CD8-positive, alpha-beta memory T cell (primary cell): Measurements from ENCODE around the gene TNPO3. TPM values are rescaled to one million over a fixed set of nuclear protein-coding genes. Genes with fewer than 3 reads are reported as not detected.
"Not testable (repeated sequence)": the region's sequence is repeated elsewhere in the genome, so short reads cannot be mapped to it uniquely, and the experiment has no call there.

Experiments
- CTCF ChIA-PET: fragments of 350-600 bp; sonication (Branson Sonifier 250); formaldehyde crosslinking; loops from one replicate; lab custom pipeline; 2021; ENCODE audit warnings: antibody characterized with exemption; lab: Charles Lee
- POLR2A ChIA-PET: fragments of 350-600 bp; sonication (Branson Sonifier 250); formaldehyde crosslinking; loops from one replicate; lab custom pipeline; 2021; ENCODE audit warnings: antibody characterized with exemption; lab: Charles Lee
- DNase-seq, 5 donors: peaks; one replicate each; pipeline versions ENCODE4 v3.0.0 to v3.0.0-alpha.2; 2020 to 2022; ENCODE audit warnings: mixed read lengths in 1 of 5
- H3K27ac ChIP-seq: one replicate; pipeline ENCODE4 v1.7.0; 2013; ENCODE audit warnings: low read depth, mild to moderate bottlenecking, low read length, moderate library complexity
- H3K27me3 ChIP-seq: 2 replicates; pipeline ENCODE4 v1.7.0; 2013; ENCODE audit warnings: low read length, mild to moderate bottlenecking; ENCODE audit not compliant: insufficient read depth, poor library complexity, severe bottlenecking
- H3K36me3 ChIP-seq: 2 replicates; pipeline ENCODE4 v1.7.0; 2013; ENCODE audit warnings: mild to moderate bottlenecking, low read length, moderate library complexity; ENCODE audit not compliant: insufficient read depth
- H3K4me1 ChIP-seq: 2 replicates; pipeline ENCODE4 v1.7.0; 2013; ENCODE audit warnings: mild to moderate bottlenecking, low read length, moderate library complexity; ENCODE audit not compliant: insufficient read depth
- H3K4me3 ChIP-seq: 2 replicates; pipeline ENCODE4 v1.7.0; 2013; ENCODE audit warnings: mild to moderate bottlenecking, low read length
- H3K9me3 ChIP-seq: 2 replicates; pipeline ENCODE4 v1.7.0; 2013; ENCODE audit warnings: mild to moderate bottlenecking, low read length
- H3K27ac Mint-ChIP-seq, 8 donors: one replicate each; pipeline ENCODE4 v1.8.0; 2020 to 2021; ENCODE audit warnings: mixed read lengths in 8 of 8, mild to moderate bottlenecking in 6 of 8, inconsistent platforms in 3 of 8, moderate library complexity in 3 of 8
- H3K27me3 Mint-ChIP-seq, 2 donors: one replicate each; pipeline ENCODE4 v1.8.0; 2020 to 2021; ENCODE audit warnings: mixed read lengths in 2 of 2, mild to moderate bottlenecking in 1 of 2, moderate library complexity in 1 of 2
- H3K36me3 Mint-ChIP-seq, 3 donors: one replicate each; pipeline ENCODE4 v1.8.0; 2020 to 2021; ENCODE audit warnings: mixed read lengths in 3 of 3, inconsistent platforms in 1 of 3, mild to moderate bottlenecking in 1 of 3
- H3K4me1 Mint-ChIP-seq, 3 donors: one replicate each; pipeline ENCODE4 v1.8.0; 2020 to 2021; ENCODE audit warnings: mixed read lengths in 3 of 3, inconsistent platforms in 1 of 3, mild to moderate bottlenecking in 1 of 3
- H3K4me3 Mint-ChIP-seq, 7 donors: one replicate each; pipeline ENCODE4 v1.8.0; 2020 to 2021; ENCODE audit warnings: mixed read lengths in 7 of 7, mild to moderate bottlenecking in 6 of 7, moderate library complexity in 4 of 7, inconsistent platforms in 2 of 7
- H3K9me3 Mint-ChIP-seq, 5 donors: one replicate each; pipeline ENCODE4 v1.8.0; 2020 to 2022; ENCODE audit warnings: mixed read lengths in 5 of 5, mild to moderate bottlenecking in 3 of 5, moderate library complexity in 2 of 5, inconsistent platforms in 1 of 5
- polyA plus RNA-seq: library from polyadenylated mRNA; unstranded; fragments of 300-500 nt; fragmentation: Illumina TruSeq; gene quantifications from one replicate; pipeline ENCODE4 v1.2.3, GENCODE V29; 2021
- total RNA-seq, 2 experiments: library from RNA; stranded (reverse); gene quantifications; one replicate each; pipeline ENCODE4 v1.2.3, GENCODE V29; 2021

The TNPO3 gene
- total and polyA plus RNA-seq, 3 experiments from 2014 or later = 43.1 to 82.1 (median 80.5) TPM

GRCh38 chr7:128916643-128916915 lies 138.3 kb downstream of the TNPO3 start:
- H3K27me3 Mint-ChIP-seq = peaks cover 36 to 56% of the 10 kb centered on the region in 2 donors
- POLR2A ChIA-PET = interaction anchor here (0.6 kb wide), 1 partner anchor 9 kb away, joined by 3 read pairs; no protein-coding TSS in a partner anchor
- peaks cover 7 to 19% (median 13%) of the 10 kb centered on the region in 3 donors for H3K4me1 Mint-ChIP-seq
- Histone ChIP-seq H3K9me3 (no peaks in the 10 kb centered on the region), H3K27ac (no peak overlapping the region), H3K4me3 (no peak overlapping the region), H3K4me1 (no peaks in the 10 kb centered on the region), H3K27me3 (peaks cover 24% of the 10 kb centered on the region), H3K36me3 (no peaks in the 10 kb centered on the region)
- CTCF ChIA-PET = no interaction called here
- DNase-seq = peak in 1 of 5 donors; percentile 19
- no peaks in the 10 kb centered on the region for H3K9me3 Mint-ChIP-seq
- no peaks in the 10 kb centered on the region for H3K36me3 Mint-ChIP-seq
- H3K4me3 Mint-ChIP-seq = peak overlapping the region in 2 of 7 donors; percentile 23 to 39
- H3K27ac Mint-ChIP-seq = no peak overlapping the region

- peaks cover 35 to 58% of the 10 kb centered on the region in 2 donors for H3K27me3 Mint-ChIP-seq
- DNase-seq = peak in 1 of 5 donors; percentile 37
- Histone ChIP-seq H3K4me1 (no peaks in the 10 kb centered on the region), H3K4me3 (no peak overlapping the region), H3K9me3 (no peaks in the 10 kb centered on the region), H3K27ac (no peak overlapping the region), H3K36me3 (no peaks in the 10 kb centered on the region), H3K27me3 (peaks cover 24% of the 10 kb centered on the region)
- H3K27ac Mint-ChIP-seq = no peak overlapping the region
- CTCF ChIA-PET = no interaction called here
- POLR2A ChIA-PET = interaction anchor here (0.6 kb wide), 1 partner anchor 8 kb away, joined by 3 read pairs; no protein-coding TSS in a partner anchor
- no peaks in the 10 kb centered on the region for H3K36me3 Mint-ChIP-seq
- peaks cover 7 to 19% (median 13%) of the 10 kb centered on the region in 3 donors for H3K4me1 Mint-ChIP-seq
- peak overlapping the region in 5 of 7 donors; percentile 23 to 82 (median 62) for H3K4me3 Mint-ChIP-seq
- H3K9me3 Mint-ChIP-seq = no peaks in the 10 kb centered on the region
These were observed 138.9 kb downstream of the TNPO3 start for GRCh38 chr7:128915841-128916642.

GRCh38 chr7:128915271-128915819 lies 139.6 kb downstream of the TNPO3 start:
- peaks cover 36 to 55% of the 10 kb centered on the region in 2 donors for H3K27me3 Mint-ChIP-seq
- H3K27ac Mint-ChIP-seq = peak overlapping the region in 1 of 8 donors; percentile 64
- CTCF ChIA-PET = no interaction called here
- peak in 1 of 5 donors; percentile 30 for DNase-seq
- Histone ChIP-seq H3K27ac (no peak overlapping the region), H3K27me3 (peaks cover 24% of the 10 kb centered on the region), H3K4me3 (no peak overlapping the region), H3K36me3 (no peaks in the 10 kb centered on the region), H3K4me1 (no peaks in the 10 kb centered on the region), H3K9me3 (no peaks in the 10 kb centered on the region)
- peak overlapping the region in 6 of 7 donors; percentile 55 to 82 (median 65) for H3K4me3 Mint-ChIP-seq
- POLR2A ChIA-PET = no interaction called here
- H3K9me3 Mint-ChIP-seq = no peaks in the 10 kb centered on the region
- peaks cover 7 to 19% (median 13%) of the 10 kb centered on the region in 3 donors for H3K4me1 Mint-ChIP-seq
- no peaks in the 10 kb centered on the region for H3K36me3 Mint-ChIP-seq

GRCh38 chr7:128914566-128915151 lies 140.3 kb downstream of the TNPO3 start:
- Histone ChIP-seq H3K4me3 (no peak overlapping the region), H3K27ac (no peak overlapping the region), H3K4me1 (no peaks in the 10 kb centered on the region), H3K9me3 (no peaks in the 10 kb centered on the region), H3K27me3 (peaks cover 24% of the 10 kb centered on the region), H3K36me3 (no peaks in the 10 kb centered on the region)
- H3K4me1 Mint-ChIP-seq = peaks cover 7 to 19% (median 13%) of the 10 kb centered on the region in 3 donors
- H3K36me3 Mint-ChIP-seq = no peaks in the 10 kb centered on the region
- H3K27me3 Mint-ChIP-seq = peaks cover 40 to 59% of the 10 kb centered on the region in 2 donors
- H3K4me3 Mint-ChIP-seq = peak overlapping the region in 3 of 7 donors; percentile 22 to 54 (median 37)
- DNase-seq = peak in 1 of 5 donors; percentile 42
- ChIA-PET CTCF (no interaction called here), POLR2A (no interaction called here)
- H3K9me3 Mint-ChIP-seq = no peaks in the 10 kb centered on the region
- no peak overlapping the region for H3K27ac Mint-ChIP-seq

- no peaks in the 10 kb centered on the region for H3K36me3 Mint-ChIP-seq
- no peaks in the 10 kb centered on the region for H3K9me3 Mint-ChIP-seq
- Histone ChIP-seq H3K4me1 (no peaks in the 10 kb centered on the region), H3K9me3 (no peaks in the 10 kb centered on the region), H3K27ac (no peak overlapping the region), H3K4me3 (no peak overlapping the region), H3K36me3 (no peaks in the 10 kb centered on the region), H3K27me3 (peaks cover 24% of the 10 kb centered on the region)
- H3K27me3 Mint-ChIP-seq = peaks cover 47 to 65% of the 10 kb centered on the region in 2 donors
- H3K27ac Mint-ChIP-seq = no peak overlapping the region
- CTCF ChIA-PET = no interaction called here
- peak overlapping the region in 1 of 7 donors; percentile 22 for H3K4me3 Mint-ChIP-seq
- H3K4me1 Mint-ChIP-seq = peaks cover 7 to 19% (median 13%) of the 10 kb centered on the region in 3 donors
- POLR2A ChIA-PET = no interaction called here
- peak in 1 of 5 donors; percentile 44 for DNase-seq
These were observed 140.9 kb downstream of the TNPO3 start for GRCh38 chr7:128913870-128914565.

GRCh38 chr7:128912709-128913495 lies 142.0 kb downstream of the TNPO3 start:
- peaks cover 24% of the 10 kb centered on the region for H3K27me3 ChIP-seq
- H3K4me1 Mint-ChIP-seq = peaks cover 7 to 19% (median 13%) of the 10 kb centered on the region in 3 donors
- CTCF ChIA-PET, POLR2A ChIA-PET, H3K36me3 ChIP-seq, H3K4me1 ChIP-seq, H3K36me3 Mint-ChIP-seq, H3K27ac ChIP-seq, H3K27ac Mint-ChIP-seq, H3K9me3 Mint-ChIP-seq, H3K9me3 ChIP-seq, H3K4me3 Mint-ChIP-seq, H3K4me3 ChIP-seq: not testable (repeated sequence)
- H3K27me3 Mint-ChIP-seq = peaks cover 44 to 67% of the 10 kb centered on the region in 2 donors
- peak in 1 of 5 donors; percentile 14 for DNase-seq

GRCh38 chr7:128912281-128912680 lies 142.6 kb downstream of the TNPO3 start:
- ChIA-PET POLR2A (no interaction called here), CTCF (no interaction called here)
- Mint-ChIP-seq H3K36me3 (no peaks in the 10 kb centered on the region), H3K4me1 (peaks cover 7 to 19% (median 13%) of the 10 kb centered on the region in 3 donors), H3K4me3 (no peak overlapping the region), H3K27ac (no peak overlapping the region), H3K9me3 (no peaks in the 10 kb centered on the region), H3K27me3 (peaks cover 42 to 68% of the 10 kb centered on the region in 2 donors)
- Histone ChIP-seq H3K4me1 (no peaks in the 10 kb centered on the region), H3K27me3 (peaks cover 24% of the 10 kb centered on the region), H3K27ac (no peak overlapping the region), H3K4me3 (no peak overlapping the region), H3K36me3 (no peaks in the 10 kb centered on the region), H3K9me3 (no peaks in the 10 kb centered on the region)
- peak in 1 of 5 donors; percentile 17 for DNase-seq
